ENCODE data around the gene OR2A2. TPM values are rescaled to one million over a fixed set of nuclear protein-coding genes. Genes with fewer than 3 reads are reported as not detected.

OR2A2 gene
- total and polyA plus RNA-seq, 9 of the 15 experiments (the other 6 are each of a cell fraction or from before 2014, with no cell fraction given): not detected

GRCh38 chr7:144100607-144101006 lies 8.8 kb upstream of the OR2A2 start:
- H3K9me3 ChIP-seq (replicated peaks; ENCODE audit: control insufficient read depth, insufficient read depth, low read depth, low read length): no peaks in the 10 kb centered on the region
- FAIRE-seq (no peak), DNase-seq (ENCODE audit: extremely low read depth in 1 of 4, low spot score in 3 of 4) (no peak), ATAC-seq (no peak)
- H3K9me1 ChIP-seq (ENCODE audit: control insufficient read depth, insufficient read depth, low read length): no peaks in the 10 kb centered on the region
- H3K79me2 ChIP-seq (ENCODE audit: control insufficient read depth, insufficient read depth, low read length): no peaks in the 10 kb centered on the region
- no peak overlapping the region for H3K4me2 ChIP-seq (ENCODE audit: insufficient read depth, low read length)
- 2% methylated on average over 3 of the region's 3 CpGs for WGBS (ENCODE audit: insufficient coverage, low coverage, missing lambda C conversion rate)
- intact Hi-C loops (cut with micrococcal nuclease) (no loop called here), in situ Hi-C loops (cut with MboI) (no loop called here)
- BruUV-seq (replicated peaks): no TSS peak
- H3K36me3 ChIP-seq (ENCODE audit: control insufficient read depth, insufficient read depth, low read length): no peaks in the 10 kb centered on the region
- H3K27ac ChIP-seq (ENCODE audit: extremely low read depth, low read depth, low read length): no peak overlapping the region
- no peak overlapping the region for H3K4me3 ChIP-seq
- no peaks in the 10 kb centered on the region for H4K20me1 ChIP-seq (replicated peaks; ENCODE audit: control insufficient read depth, insufficient read depth, low read length)
- no peaks in the 10 kb centered on the region for H3K27me3 ChIP-seq (ENCODE audit: control insufficient read depth in 2 of 2, insufficient read depth in 2 of 2, low read length in 2 of 2)
- POLR2A ChIA-PET: no interaction called here
- no peaks in the 10 kb centered on the region for H3K4me1 ChIP-seq (replicated peaks in 1 of 2; ENCODE audit: control insufficient read depth in 2 of 2, insufficient read depth in 2 of 2, low read length in 2 of 2)
- H2AFZ ChIP-seq (ENCODE audit: low read depth, low read length): no peak overlapping the region
- CTCF ChIA-PET (ENCODE audit: low intra/inter-chr PET ratio): no interaction called here
- H3K9ac ChIP-seq (ENCODE audit: insufficient read depth in 1 of 2, low read depth in 2 of 2, low read length in 2 of 2): no peak overlapping the region
- TF ChIP-seq ZNF695 (CRISPR knock-in tag; IDR thresholded peaks at IDR 0.05) (no peak), ZNF408 (CRISPR knock-in tag; IDR thresholded peaks at IDR 0.05; ENCODE audit: low read depth) (no peak), CHCHD3 (CRISPR knock-in tag; IDR thresholded peaks at IDR 0.05) (no peak), BRD9 (IDR thresholded peaks at IDR 0.05; ENCODE audit: low read depth, partially characterized antibody) (no peak), RAD21 (CRISPR knock-in tag; conservative IDR thresholded peaks at IDR 0.05 in 1 of 2, IDR thresholded peaks at IDR 0.05 in 1 of 2) (no peak), RBM34 (IDR thresholded peaks at IDR 0.05; ENCODE audit: borderline replicate concordance, insufficient read depth, low read length) (no peak), ZNF561 (CRISPR knock-in tag; conservative IDR thresholded peaks at IDR 0.05) (no peak), PCBP1 (IDR thresholded peaks at IDR 0.05; ENCODE audit: low read depth, low read length, poor library complexity, severe bottlenecking) (no peak), PCBP2 (IDR thresholded peaks at IDR 0.05; ENCODE audit: low read depth, low read length, poor library complexity, severe bottlenecking) (no peak), SAP30 (IDR thresholded peaks at IDR 0.05; ENCODE audit: borderline replicate concordance, insufficient read depth, low read depth, low read length, poor library complexity, severe bottlenecking) (no peak), CBX8 (IDR thresholded peaks at IDR 0.05; ENCODE audit: borderline replicate concordance, extremely low read depth, low read depth, low read length, poor library complexity, severe bottlenecking) (no peak)
- TF ChIP-seq, protein P1, sequence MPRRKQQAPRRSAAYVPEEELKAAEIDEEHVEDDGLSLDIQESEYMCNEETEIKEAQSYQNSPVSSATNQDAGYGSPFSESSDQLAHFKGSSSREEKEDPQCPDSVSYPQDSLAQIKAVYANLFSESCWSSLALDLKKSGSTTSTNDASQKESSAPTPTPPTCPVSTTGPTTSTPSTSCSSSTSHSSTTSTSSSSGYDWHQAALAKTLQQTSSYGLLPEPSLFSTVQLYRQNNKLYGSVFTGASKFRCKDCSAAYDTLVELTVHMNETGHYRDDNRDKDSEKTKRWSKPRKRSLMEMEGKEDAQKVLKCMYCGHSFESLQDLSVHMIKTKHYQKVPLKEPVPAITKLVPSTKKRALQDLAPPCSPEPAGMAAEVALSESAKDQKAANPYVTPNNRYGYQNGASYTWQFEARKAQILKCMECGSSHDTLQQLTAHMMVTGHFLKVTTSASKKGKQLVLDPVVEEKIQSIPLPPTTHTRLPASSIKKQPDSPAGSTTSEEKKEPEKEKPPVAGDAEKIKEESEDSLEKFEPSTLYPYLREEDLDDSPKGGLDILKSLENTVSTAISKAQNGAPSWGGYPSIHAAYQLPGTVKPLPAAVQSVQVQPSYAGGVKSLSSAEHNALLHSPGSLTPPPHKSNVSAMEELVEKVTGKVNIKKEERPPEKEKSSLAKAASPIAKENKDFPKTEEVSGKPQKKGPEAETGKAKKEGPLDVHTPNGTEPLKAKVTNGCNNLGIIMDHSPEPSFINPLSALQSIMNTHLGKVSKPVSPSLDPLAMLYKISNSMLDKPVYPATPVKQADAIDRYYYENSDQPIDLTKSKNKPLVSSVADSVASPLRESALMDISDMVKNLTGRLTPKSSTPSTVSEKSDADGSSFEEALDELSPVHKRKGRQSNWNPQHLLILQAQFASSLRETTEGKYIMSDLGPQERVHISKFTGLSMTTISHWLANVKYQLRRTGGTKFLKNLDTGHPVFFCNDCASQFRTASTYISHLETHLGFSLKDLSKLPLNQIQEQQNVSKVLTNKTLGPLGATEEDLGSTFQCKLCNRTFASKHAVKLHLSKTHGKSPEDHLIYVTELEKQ (CRISPR knock-in tag; IDR thresholded peaks at IDR 0.05): no peak
- TF ChIP-seq, protein P2, sequence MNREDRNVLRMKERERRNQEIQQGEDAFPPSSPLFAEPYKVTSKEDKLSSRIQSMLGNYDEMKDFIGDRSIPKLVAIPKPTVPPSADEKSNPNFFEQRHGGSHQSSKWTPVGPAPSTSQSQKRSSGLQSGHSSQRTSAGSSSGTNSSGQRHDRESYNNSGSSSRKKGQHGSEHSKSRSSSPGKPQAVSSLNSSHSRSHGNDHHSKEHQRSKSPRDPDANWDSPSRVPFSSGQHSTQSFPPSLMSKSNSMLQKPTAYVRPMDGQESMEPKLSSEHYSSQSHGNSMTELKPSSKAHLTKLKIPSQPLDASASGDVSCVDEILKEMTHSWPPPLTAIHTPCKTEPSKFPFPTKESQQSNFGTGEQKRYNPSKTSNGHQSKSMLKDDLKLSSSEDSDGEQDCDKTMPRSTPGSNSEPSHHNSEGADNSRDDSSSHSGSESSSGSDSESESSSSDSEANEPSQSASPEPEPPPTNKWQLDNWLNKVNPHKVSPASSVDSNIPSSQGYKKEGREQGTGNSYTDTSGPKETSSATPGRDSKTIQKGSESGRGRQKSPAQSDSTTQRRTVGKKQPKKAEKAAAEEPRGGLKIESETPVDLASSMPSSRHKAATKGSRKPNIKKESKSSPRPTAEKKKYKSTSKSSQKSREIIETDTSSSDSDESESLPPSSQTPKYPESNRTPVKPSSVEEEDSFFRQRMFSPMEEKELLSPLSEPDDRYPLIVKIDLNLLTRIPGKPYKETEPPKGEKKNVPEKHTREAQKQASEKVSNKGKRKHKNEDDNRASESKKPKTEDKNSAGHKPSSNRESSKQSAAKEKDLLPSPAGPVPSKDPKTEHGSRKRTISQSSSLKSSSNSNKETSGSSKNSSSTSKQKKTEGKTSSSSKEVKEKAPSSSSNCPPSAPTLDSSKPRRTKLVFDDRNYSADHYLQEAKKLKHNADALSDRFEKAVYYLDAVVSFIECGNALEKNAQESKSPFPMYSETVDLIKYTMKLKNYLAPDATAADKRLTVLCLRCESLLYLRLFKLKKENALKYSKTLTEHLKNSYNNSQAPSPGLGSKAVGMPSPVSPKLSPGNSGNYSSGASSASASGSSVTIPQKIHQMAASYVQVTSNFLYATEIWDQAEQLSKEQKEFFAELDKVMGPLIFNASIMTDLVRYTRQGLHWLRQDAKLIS (CRISPR knock-in tag; IDR thresholded peaks at IDR 0.05): no peak
- TF ChIP-seq, protein P3, sequence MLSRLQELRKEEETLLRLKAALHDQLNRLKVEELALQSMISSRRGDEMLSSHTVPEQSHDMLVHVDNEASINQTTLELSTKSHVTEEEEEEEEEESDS (CRISPR knock-in tag; IDR thresholded peaks at IDR 0.05): no peak

Data from K562 (cell line).